ENCODE results near the gene MED15.

DNA sequence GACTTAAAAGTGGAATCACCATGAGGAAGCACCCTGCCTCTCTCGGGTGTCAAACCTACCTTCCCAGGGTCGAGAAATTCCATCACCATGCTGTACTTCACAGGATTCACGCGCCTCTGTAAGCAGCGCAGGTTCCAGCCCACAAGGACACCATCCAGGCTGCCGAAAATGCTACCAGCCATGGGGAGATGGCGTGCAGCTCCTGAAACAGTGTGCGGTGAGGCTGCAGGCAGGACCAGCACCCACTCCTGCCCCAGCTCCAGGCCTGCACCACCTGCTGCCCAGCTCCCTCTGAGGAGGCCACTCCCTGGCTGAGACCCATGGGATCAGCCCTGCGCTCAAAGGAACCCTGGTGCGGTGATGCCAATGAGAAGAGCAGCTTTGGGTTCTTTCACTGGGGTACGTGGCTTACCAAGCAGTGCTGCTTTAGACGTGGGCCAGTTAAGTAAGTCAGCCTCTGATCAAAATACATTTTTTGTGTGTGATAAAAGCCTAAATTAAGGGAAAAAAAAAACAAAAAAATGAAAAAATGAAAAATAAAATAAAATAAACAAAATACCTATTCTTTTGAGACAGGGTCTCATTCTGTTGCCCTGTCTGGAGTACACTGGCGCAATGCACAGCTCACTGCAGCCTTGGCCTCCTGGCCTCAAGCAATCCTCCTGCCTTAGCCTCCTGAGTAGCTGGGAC lies 115.4 kb downstream of the MED15 start:
- TF ChIP-seq, protein P1, sequence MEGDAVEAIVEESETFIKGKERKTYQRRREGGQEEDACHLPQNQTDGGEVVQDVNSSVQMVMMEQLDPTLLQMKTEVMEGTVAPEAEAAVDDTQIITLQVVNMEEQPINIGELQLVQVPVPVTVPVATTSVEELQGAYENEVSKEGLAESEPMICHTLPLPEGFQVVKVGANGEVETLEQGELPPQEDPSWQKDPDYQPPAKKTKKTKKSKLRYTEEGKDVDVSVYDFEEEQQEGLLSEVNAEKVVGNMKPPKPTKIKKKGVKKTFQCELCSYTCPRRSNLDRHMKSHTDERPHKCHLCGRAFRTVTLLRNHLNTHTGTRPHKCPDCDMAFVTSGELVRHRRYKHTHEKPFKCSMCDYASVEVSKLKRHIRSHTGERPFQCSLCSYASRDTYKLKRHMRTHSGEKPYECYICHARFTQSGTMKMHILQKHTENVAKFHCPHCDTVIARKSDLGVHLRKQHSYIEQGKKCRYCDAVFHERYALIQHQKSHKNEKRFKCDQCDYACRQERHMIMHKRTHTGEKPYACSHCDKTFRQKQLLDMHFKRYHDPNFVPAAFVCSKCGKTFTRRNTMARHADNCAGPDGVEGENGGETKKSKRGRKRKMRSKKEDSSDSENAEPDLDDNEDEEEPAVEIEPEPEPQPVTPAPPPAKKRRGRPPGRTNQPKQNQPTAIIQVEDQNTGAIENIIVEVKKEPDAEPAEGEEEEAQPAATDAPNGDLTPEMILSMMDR (IDR thresholded peaks at IDR 0.05): no peak
- no peak for TF ChIP-seq POLR2AphosphoS5 (IDR thresholded peaks at IDR 0.05)
